NCI-H1417 (cell line): ENCODE measurements around the gene GLS2.
"Not testable (repeated sequence)": the region's sequence is repeated elsewhere in the genome, so short reads cannot be mapped to it uniquely, and the experiment has no call there.

Source experiments
- DNase-seq, 3 experiments: peaks; one replicate each; lab custom pipeline; 2025; lab: John Stamatoyannopoulos, UW

The GLS2 gene

GRCh38 chr12:56448860-56449621, 38.9 kb downstream of the GLS2 start, which contains the start of gene TIMELESS:
Gene TIMELESS, minus strand, starts transcription at chr12:56449426. Its CDS starts 15,256 bp downstream, at chr12:56434170.
- DNase-seq, result peak; percentile 93 to 99 (median 98)

- not testable (repeated sequence) for DNase-seq
Measured at GRCh38 chr12:56443208-56443607, 44.8 kb downstream of the GLS2 start.

GRCh38 chr12:56437430-56438176, 50.4 kb downstream of the GLS2 start:
- DNase-seq, result no peak

GRCh38 chr12:56434828-56435227, 53.1 kb downstream of the GLS2 start:
- DNase-seq, result no peak

- no peak for DNase-seq
Measured at GRCh38 chr12:56431850-56432249, 56.1 kb downstream of the GLS2 start.

GRCh38 chr12:56431288-56431687, 56.7 kb downstream of the GLS2 start:
- no peak for DNase-seq

GRCh38 chr12:56425940-56426438, 62.0 kb downstream of the GLS2 start:
- no peak for DNase-seq

- DNase-seq, result no peak
Measured at GRCh38 chr12:56425193-56425592, 62.8 kb downstream of the GLS2 start.
